ENCODE results near the gene PTPRT.

- no peak for TF ChIP-seq POLR2AphosphoS5 (IDR thresholded peaks at IDR 0.05)
- no peak for TF ChIP-seq POLR2A (IDR thresholded peaks at IDR 0.05)
Measured at GRCh38 chr20:42690842-42691437, 498.8 kb downstream of the PTPRT start.

All from breast epithelium (tissue), 3 donors.